Right hindlimb (tissue), 1 donor: Measurements from ENCODE around the gene UFSP1.

Source experiments
- DNase-seq: peaks from one replicate; pipeline ENCODE4 v3.0.0-alpha.2; 2018

The UFSP1 gene

GRCh38 chr7:100894860-100895700, 5.6 kb upstream of the UFSP1 start:
- peak; percentile 82 for DNase-seq

- DNase-seq, result peak; percentile 28
These were observed 4.6 kb upstream of the UFSP1 start for GRCh38 chr7:100893910-100894721.

- DNase-seq, result peak; percentile 30
These were observed 3.9 kb upstream of the UFSP1 start for GRCh38 chr7:100893318-100893895.

GRCh38 chr7:100892364-100893317, 3.1 kb upstream of the UFSP1 start:
- no peak for DNase-seq

- DNase-seq, result no peak
These were observed 2.2 kb upstream of the UFSP1 start for GRCh38 chr7:100891568-100892247.

- DNase-seq, result peak; percentile 64
These were observed 1.4 kb upstream of the UFSP1 start for GRCh38 chr7:100890653-100891567.

- no peak for DNase-seq
These were observed 1.1 kb downstream of the UFSP1 start for GRCh38 chr7:100888291-100888987.

GRCh38 chr7:100887516-100888290, 1.8 kb downstream of the UFSP1 start:
- no peak for DNase-seq

- no peak for DNase-seq
These were observed 2.5 kb downstream of the UFSP1 start for GRCh38 chr7:100886936-100887515.

GRCh38 chr7:100886142-100886935, 3.2 kb downstream of the UFSP1 start:
- DNase-seq, result no peak

- no peak for DNase-seq
These were observed 3.9 kb downstream of the UFSP1 start for GRCh38 chr7:100885440-100886141.

GRCh38 chr7:100884736-100885439, 4.6 kb downstream of the UFSP1 start:
- DNase-seq, result no peak

- DNase-seq, result no peak
These were observed 6.6 kb downstream of the UFSP1 start for GRCh38 chr7:100882785-100883526.

GRCh38 chr7:100882201-100882600, 7.3 kb downstream of the UFSP1 start:
- no peak for DNase-seq

GRCh38 chr7:100881136-100881535, 8.4 kb downstream of the UFSP1 start:
- DNase-seq, result no peak

GRCh38 chr7:100880645-100881044, 8.9 kb downstream of the UFSP1 start:
- DNase-seq, result no peak
